NCI-H2081 treated with DMSO at 0.1 percent for 48 hours (cell line): ENCODE data around the gene WDR73.

Experiments used
- DNase-seq: peaks from one replicate; lab custom pipeline; 2025; lab: John Stamatoyannopoulos, UW

WDR73 gene

GRCh38 chr15:84609818-84610525, 44.1 kb downstream of the WDR73 start:
- no peak for DNase-seq

- no peak for DNase-seq
Observed at GRCh38 chr15:84608707-84609284, 45.3 kb downstream of the WDR73 start.

- DNase-seq = no peak
Observed at GRCh38 chr15:84606653-84607120, 47.4 kb downstream of the WDR73 start.

- no peak for DNase-seq
Observed at GRCh38 chr15:84605554-84605882, 48.6 kb downstream of the WDR73 start.

GRCh38 chr15:84604826-84605553, 49.1 kb downstream of the WDR73 start:
- DNase-seq = no peak

- no peak for DNase-seq
Observed at GRCh38 chr15:84603630-84604379, 50.3 kb downstream of the WDR73 start.

- no peak for DNase-seq
Observed at GRCh38 chr15:84601555-84601838, 52.6 kb downstream of the WDR73 start.

GRCh38 chr15:84600687-84601554, 53.2 kb downstream of the WDR73 start, which contains the start of gene ZSCAN2:
Gene ZSCAN2, plus strand, starts transcription at chr15:84601009. Its CDS starts 2,919 bp downstream, at chr15:84603928.
- peak; percentile 78 for DNase-seq

- DNase-seq = peak; percentile 34
Observed at GRCh38 chr15:84600331-84600686, 53.8 kb downstream of the WDR73 start.

- no peak for DNase-seq
Observed at GRCh38 chr15:84599906-84600305, 54.2 kb downstream of the WDR73 start.

- DNase-seq = no peak
Observed at GRCh38 chr15:84598993-84599392, 55.1 kb downstream of the WDR73 start.

GRCh38 chr15:84598250-84598649, 55.8 kb downstream of the WDR73 start:
- no peak for DNase-seq

- no peak for DNase-seq
Observed at GRCh38 chr15:84597296-84597695, 56.8 kb downstream of the WDR73 start.

- DNase-seq = no peak
Observed at GRCh38 chr15:84595660-84596059, 58.4 kb downstream of the WDR73 start.

GRCh38 chr15:84594617-84595290, 59.3 kb downstream of the WDR73 start:
- DNase-seq = no peak

- DNase-seq = no peak
Observed at GRCh38 chr15:84591815-84592214, 62.3 kb downstream of the WDR73 start.

- DNase-seq = no peak
Observed at GRCh38 chr15:84590406-84590805, 63.7 kb downstream of the WDR73 start.
